Activated CD8-positive, alpha-beta memory T cell treated with anti-CD3 and anti-CD28 coated beads for 1 hour (primary cell): ENCODE data around the gene CTNNA3.

ENCODE experiments used
- DNase-seq, 2 donors: peaks; one replicate each; pipeline ENCODE4 v3.0.0-alpha.2; 2020; ENCODE audit warnings: low read depth in 1 of 2; ENCODE audit errors: extremely low read depth in 1 of 2

Gene CTNNA3

GRCh38 chr10:66717231-66717981 lies 978.6 kb downstream of the CTNNA3 start:
- DNase-seq: no peak

- DNase-seq: no peak
These were observed 981.3 kb downstream of the CTNNA3 start for GRCh38 chr10:66714741-66715140.

GRCh38 chr10:66713387-66713786 lies 982.6 kb downstream of the CTNNA3 start:
- DNase-seq: no peak

GRCh38 chr10:66698069-66698468 lies 997.9 kb downstream of the CTNNA3 start:
- no peak for DNase-seq

- no peak for DNase-seq
These were observed 1000.9 kb downstream of the CTNNA3 start for GRCh38 chr10:66695046-66695445.

- DNase-seq: no peak
These were observed 1011.4 kb downstream of the CTNNA3 start for GRCh38 chr10:66684581-66684980.

GRCh38 chr10:66680886-66681285 lies 1015.1 kb downstream of the CTNNA3 start:
- DNase-seq: no peak

GRCh38 chr10:66678521-66678920 lies 1017.5 kb downstream of the CTNNA3 start:
- DNase-seq: no peak

- DNase-seq: no peak
These were observed 1022.9 kb downstream of the CTNNA3 start for GRCh38 chr10:66673071-66673470.

- no peak for DNase-seq
These were observed 1024.4 kb downstream of the CTNNA3 start for GRCh38 chr10:66671562-66671961.

GRCh38 chr10:66671064-66671463 lies 1024.9 kb downstream of the CTNNA3 start:
- no peak for DNase-seq

- no peak for DNase-seq
These were observed 1039.5 kb downstream of the CTNNA3 start for GRCh38 chr10:66656499-66656898.

- DNase-seq: no peak
These were observed 1041.1 kb downstream of the CTNNA3 start for GRCh38 chr10:66654861-66655260.

- no peak for DNase-seq
These were observed 1044.5 kb downstream of the CTNNA3 start for GRCh38 chr10:66651308-66652082.

- no peak for DNase-seq
These were observed 1046.4 kb downstream of the CTNNA3 start for GRCh38 chr10:66649626-66650025.

- DNase-seq: no peak
These were observed 1053.8 kb downstream of the CTNNA3 start for GRCh38 chr10:66642217-66642616.

- DNase-seq: no peak
These were observed 1056.6 kb downstream of the CTNNA3 start for GRCh38 chr10:66639371-66639770.

GRCh38 chr10:66637273-66638036 lies 1058.5 kb downstream of the CTNNA3 start:
- DNase-seq: no peak

GRCh38 chr10:66629996-66630395 lies 1066.0 kb downstream of the CTNNA3 start:
- DNase-seq: no peak

- no peak for DNase-seq
These were observed 1068.8 kb downstream of the CTNNA3 start for GRCh38 chr10:66627156-66627555.
